Measurements from ENCODE around the gene TBC1D8. TPM values are rescaled to one million over a fixed set of nuclear protein-coding genes. Genes with fewer than 3 reads are reported as not detected.

The TBC1D8 gene
- total and polyA plus RNA-seq, 4 donors, result 10.4 to 38.6 (median 13.4) TPM

DNA sequence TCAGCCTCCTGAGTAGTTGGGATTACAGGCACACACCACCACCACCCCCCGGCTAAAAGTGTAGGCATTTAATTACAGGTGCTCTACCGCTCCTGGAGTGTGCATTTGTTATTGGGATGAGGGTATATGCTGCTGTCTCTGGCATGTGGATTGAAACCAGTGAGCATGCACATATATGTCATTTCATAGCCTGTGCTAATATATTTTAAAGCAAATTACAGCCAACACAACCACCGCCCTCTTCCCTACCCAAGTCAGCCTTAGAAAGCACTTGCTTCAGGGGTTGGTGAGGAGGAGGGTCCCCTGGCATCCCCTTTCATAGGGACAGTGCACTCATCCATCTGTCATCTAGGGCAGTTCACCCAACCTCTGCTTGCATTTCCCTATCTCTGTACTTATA, 10.5 kb upstream of the TBC1D8 start:
- 96% methylated on average over 3 of the region's 3 CpGs for whole genome bisulfite sequencing

DNA sequence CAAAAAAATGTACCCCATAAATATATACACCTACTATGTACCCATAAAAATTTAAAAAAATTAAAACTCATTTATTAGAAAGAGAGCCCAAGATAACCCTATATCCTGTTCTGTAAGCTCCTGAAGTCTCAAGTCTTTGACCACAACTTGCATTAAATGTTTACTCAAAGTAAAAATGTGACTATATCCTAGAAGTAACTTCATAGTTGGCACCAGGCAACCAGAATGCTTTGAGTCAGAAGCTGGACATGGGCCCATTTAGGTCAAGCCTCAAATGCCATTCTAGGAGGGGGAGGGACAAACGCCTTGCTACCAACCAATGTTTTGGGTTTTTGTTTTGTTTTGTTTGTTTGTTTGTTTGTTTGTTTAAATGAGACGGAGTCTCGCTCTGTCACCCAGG, 9.3 kb upstream of the TBC1D8 start:
- TF ChIP-seq CTCF (IDR thresholded peaks at IDR 0.05; ENCODE audit: low read depth, low read length, missing input control) (no peak), TAF1 (conservative IDR thresholded peaks at IDR 0.05) (no peak), GABPA (IDR thresholded peaks at IDR 0.05 in 1 of 2, conservative IDR thresholded peaks at IDR 0.05 in 1 of 2) (no peak), RAD21 (IDR thresholded peaks at IDR 0.05) (no peak), ZBTB33 (IDR thresholded peaks at IDR 0.05) (no peak), NR2F2 (IDR thresholded peaks at IDR 0.05) (no peak), YY1 (IDR thresholded peaks at IDR 0.05) (no peak), ATF3 (IDR thresholded peaks at IDR 0.05) (no peak)
- no peak overlapping the region for H3K27ac ChIP-seq (ENCODE audit: low read depth in 1 of 2, low read length in 2 of 2)
- no peaks in the 10 kb centered on the region for H3K27me3 ChIP-seq (ENCODE audit: control insufficient read depth in 4 of 4, insufficient read depth in 4 of 4, low read length in 3 of 4)
- H3K9ac ChIP-seq (ENCODE audit: low read depth in 1 of 2, low read length in 2 of 2), result no peak overlapping the region
- H3K9me3 ChIP-seq (ENCODE audit: control insufficient read depth in 4 of 4, low read length in 3 of 4), result no peaks in the 10 kb centered on the region
- no peak overlapping the region for H3K4me3 ChIP-seq (ENCODE audit: low read depth in 1 of 3, low read length in 3 of 3)
- no peaks in the 10 kb centered on the region for H3K36me3 ChIP-seq (ENCODE audit: control insufficient read depth in 4 of 4, insufficient read depth in 3 of 4, low read depth in 1 of 4, low read length in 3 of 4)
- 91% methylated on average over 3 of the region's 3 CpGs for WGBS
- H3K4me1 ChIP-seq (ENCODE audit: control insufficient read depth in 4 of 4, insufficient read depth in 4 of 4, low read length in 3 of 4), result peaks cover 0 to 5% (median 0%) of the 10 kb centered on the region in 4 donors
- DNase-seq (ENCODE audit: low spot score), result no peak

More for the DNA sequence above, 10.5 kb upstream of the TBC1D8 start:
- H3K4me3 ChIP-seq (ENCODE audit: low read depth in 1 of 3, low read length in 3 of 3), result no peak overlapping the region
- no peak overlapping the region for H3K27ac ChIP-seq (ENCODE audit: low read depth in 1 of 2, low read length in 2 of 2)
- no peaks in the 10 kb centered on the region for H3K36me3 ChIP-seq (ENCODE audit: control insufficient read depth in 4 of 4, insufficient read depth in 3 of 4, low read depth in 1 of 4, low read length in 3 of 4)
- H3K27me3 ChIP-seq (ENCODE audit: control insufficient read depth in 4 of 4, insufficient read depth in 4 of 4, low read length in 3 of 4), result no peaks in the 10 kb centered on the region
- no peaks in the 10 kb centered on the region for H3K9me3 ChIP-seq (ENCODE audit: control insufficient read depth in 4 of 4, low read length in 3 of 4)
- H3K9ac ChIP-seq (ENCODE audit: low read depth in 1 of 2, low read length in 2 of 2), result no peak overlapping the region
- H3K4me1 ChIP-seq (ENCODE audit: control insufficient read depth in 4 of 4, insufficient read depth in 4 of 4, low read length in 3 of 4), result peaks cover 0 to 5% (median 0%) of the 10 kb centered on the region in 4 donors
- DNase-seq (ENCODE audit: low spot score), result no peak
- TF ChIP-seq FOXA1 (IDR thresholded peaks at IDR 0.05) (no peak), EGR1 (IDR thresholded peaks at IDR 0.05; ENCODE audit: low read depth in 2 of 2) (no peak), HNF4A (conservative IDR thresholded peaks at IDR 0.05) (no peak), FOXA2 (IDR thresholded peaks at IDR 0.05) (no peak), TAF1 (conservative IDR thresholded peaks at IDR 0.05) (no peak), MAX (IDR thresholded peaks at IDR 0.05) (no peak), CTCF (IDR thresholded peaks at IDR 0.05; ENCODE audit: low read depth, low read length, missing input control) (no peak), RXRA (IDR thresholded peaks at IDR 0.05) (no peak), HNF4G (IDR thresholded peaks at IDR 0.05) (no peak), SP1 (IDR thresholded peaks at IDR 0.05) (no peak), YY1 (IDR thresholded peaks at IDR 0.05) (no peak), JUND (IDR thresholded peaks at IDR 0.05) (no peak)
- TF ChIP-seq, protein P1, sequence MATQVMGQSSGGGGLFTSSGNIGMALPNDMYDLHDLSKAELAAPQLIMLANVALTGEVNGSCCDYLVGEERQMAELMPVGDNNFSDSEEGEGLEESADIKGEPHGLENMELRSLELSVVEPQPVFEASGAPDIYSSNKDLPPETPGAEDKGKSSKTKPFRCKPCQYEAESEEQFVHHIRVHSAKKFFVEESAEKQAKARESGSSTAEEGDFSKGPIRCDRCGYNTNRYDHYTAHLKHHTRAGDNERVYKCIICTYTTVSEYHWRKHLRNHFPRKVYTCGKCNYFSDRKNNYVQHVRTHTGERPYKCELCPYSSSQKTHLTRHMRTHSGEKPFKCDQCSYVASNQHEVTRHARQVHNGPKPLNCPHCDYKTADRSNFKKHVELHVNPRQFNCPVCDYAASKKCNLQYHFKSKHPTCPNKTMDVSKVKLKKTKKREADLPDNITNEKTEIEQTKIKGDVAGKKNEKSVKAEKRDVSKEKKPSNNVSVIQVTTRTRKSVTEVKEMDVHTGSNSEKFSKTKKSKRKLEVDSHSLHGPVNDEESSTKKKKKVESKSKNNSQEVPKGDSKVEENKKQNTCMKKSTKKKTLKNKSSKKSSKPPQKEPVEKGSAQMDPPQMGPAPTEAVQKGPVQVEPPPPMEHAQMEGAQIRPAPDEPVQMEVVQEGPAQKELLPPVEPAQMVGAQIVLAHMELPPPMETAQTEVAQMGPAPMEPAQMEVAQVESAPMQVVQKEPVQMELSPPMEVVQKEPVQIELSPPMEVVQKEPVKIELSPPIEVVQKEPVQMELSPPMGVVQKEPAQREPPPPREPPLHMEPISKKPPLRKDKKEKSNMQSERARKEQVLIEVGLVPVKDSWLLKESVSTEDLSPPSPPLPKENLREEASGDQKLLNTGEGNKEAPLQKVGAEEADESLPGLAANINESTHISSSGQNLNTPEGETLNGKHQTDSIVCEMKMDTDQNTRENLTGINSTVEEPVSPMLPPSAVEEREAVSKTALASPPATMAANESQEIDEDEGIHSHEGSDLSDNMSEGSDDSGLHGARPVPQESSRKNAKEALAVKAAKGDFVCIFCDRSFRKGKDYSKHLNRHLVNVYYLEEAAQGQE (IDR thresholded peaks at IDR 0.05), result no peak
